ENCODE results near the gene SLC6A12.

- no peak for TF ChIP-seq CTCF (IDR thresholded peaks at IDR 0.05 in 2 of 3, conservative IDR thresholded peaks at IDR 0.05 in 1 of 3; ENCODE audit: insufficient read depth in 2 of 3, low read depth in 1 of 3, low read length in 3 of 3)
- no peak for TF ChIP-seq ZNF134 (CRISPR knock-in tag; conservative IDR thresholded peaks at IDR 0.05)
- no peak for TF ChIP-seq ZBTB40 (IDR thresholded peaks at IDR 0.05)
- TF ChIP-seq ZBTB40 (CRISPR knock-in tag; IDR thresholded peaks at IDR 0.05) = no peak
Observed at GRCh38 chr12:178829-179109, 35.2 kb downstream of the SLC6A12 start.
